ENCODE results near the gene P4HB. TPM values are rescaled to one million over a fixed set of nuclear protein-coding genes. Genes with fewer than 3 reads are reported as not detected.
A peak's percentile ranks its signal among the peaks of the same experiment; 100 is the strongest.

Gene P4HB
- total and polyA plus RNA-seq, 2 experiments from 2014 or later = 1,651 to 3,203 TPM

DNA sequence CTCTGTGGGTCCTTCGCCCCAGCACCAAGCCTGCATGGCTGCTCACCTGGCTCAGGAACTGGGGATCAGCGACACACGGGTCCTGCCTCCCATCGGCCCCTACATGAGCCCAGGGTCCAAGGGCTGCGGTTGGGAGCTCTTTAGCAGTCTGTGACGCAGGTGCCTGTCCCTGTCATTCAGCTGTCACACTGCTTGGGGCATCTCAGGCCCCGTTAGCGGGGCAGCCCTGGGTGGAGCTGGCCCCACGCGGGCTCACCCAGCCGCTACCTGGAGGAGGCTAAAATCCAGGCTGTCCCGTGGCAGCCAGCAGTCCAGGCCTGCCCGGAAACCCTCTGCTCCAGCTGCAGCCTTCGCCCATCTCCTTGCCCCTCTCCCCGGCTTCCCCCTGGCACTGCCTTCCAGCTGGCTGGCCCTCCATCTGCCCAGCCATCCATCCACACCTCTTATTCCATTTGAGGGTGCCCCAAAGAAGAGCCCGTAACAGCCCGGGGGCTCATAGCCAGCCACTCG, 53.1 kb downstream of the P4HB start:
- in situ Hi-C loops (cut with MboI) = no loop called here
- Histone ChIP-seq H3K4me1 (ENCODE audit: insufficient read depth) (no peaks in the 10 kb centered on the region), H3K4me2 (ENCODE audit: unreplicated experiment) (no peak overlapping the region), H3K9ac (no peak overlapping the region), H3K4me3 (no peak overlapping the region), H4K20me1 (ENCODE audit: insufficient read depth) (no peaks in the 10 kb centered on the region), H3K9me3 (ENCODE audit: low read depth) (no peaks in the 10 kb centered on the region), H3F3A (ENCODE audit: insufficient read depth) (no peaks in the 10 kb centered on the region), H3K27ac (no peak overlapping the region), H3K36me3 (ENCODE audit: low read depth) (no peaks in the 10 kb centered on the region), H3K27me3 (replicated peaks; ENCODE audit: insufficient read depth) (peaks cover 70% of the 10 kb centered on the region), H3K79me2 (ENCODE audit: insufficient read depth) (no peaks in the 10 kb centered on the region), H2AFZ (no peak overlapping the region), H3K9me2 (ENCODE audit: insufficient read depth) (no peaks in the 10 kb centered on the region)
- DNase-seq = no peak
- peak; percentile 50 for TF ChIP-seq EZH2 (IDR thresholded peaks at IDR 0.05; ENCODE audit: insufficient read depth, poor library complexity, severe bottlenecking)
- no peak for TF ChIP-seq EZH2phosphoT487 (IDR thresholded peaks at IDR 0.05; ENCODE audit: insufficient read depth, low read depth)
- 33% methylated on average over 18 of the region's 18 CpGs for WGBS, 2 experiments (ENCODE audit: low coverage in 1 of 2, low lambda C conversion rate in 2 of 2, missing lambda C conversion rate in 2 of 2)

DNA sequence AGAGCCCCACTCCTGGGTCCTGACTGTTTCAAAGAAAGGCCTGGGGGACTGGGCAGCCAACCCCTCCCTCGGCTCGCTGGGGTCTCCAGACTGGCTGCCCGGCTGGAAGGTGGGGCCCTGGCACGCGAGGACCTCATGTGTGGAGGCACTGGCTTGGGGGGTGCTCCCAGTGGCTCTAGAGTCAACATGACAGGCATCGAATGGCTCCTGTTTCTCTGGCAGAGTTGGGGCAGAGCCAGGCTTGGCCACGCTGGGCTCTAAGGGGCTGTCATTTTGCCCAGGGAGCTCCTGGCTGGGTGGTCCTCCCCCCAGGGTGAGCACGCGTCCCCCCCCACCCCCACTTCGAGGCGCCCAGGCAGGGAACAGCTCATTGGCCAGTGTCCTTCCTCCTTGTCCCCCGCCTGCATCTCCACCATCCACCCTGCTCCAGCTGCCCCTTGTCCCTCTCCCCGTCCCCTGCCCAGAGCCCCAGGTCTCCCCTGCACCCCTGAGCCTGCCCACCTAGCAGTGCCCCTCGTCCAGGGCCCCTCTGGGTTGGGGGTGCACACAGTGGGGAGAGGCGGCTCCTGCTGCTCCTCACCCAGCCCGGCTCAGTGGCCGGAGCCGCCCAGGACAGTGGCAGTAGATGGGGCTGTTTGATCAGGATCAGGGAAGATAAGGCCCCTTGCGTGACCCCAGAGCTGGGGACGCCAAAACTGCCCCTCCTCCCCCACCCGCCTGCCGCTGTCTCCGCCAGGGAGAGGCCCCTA, 53.7 kb downstream of the P4HB start:
- Histone ChIP-seq H3K9me2 (ENCODE audit: insufficient read depth) (no peaks in the 10 kb centered on the region), H3F3A (ENCODE audit: insufficient read depth) (no peaks in the 10 kb centered on the region), H3K27ac (no peak overlapping the region), H3K4me1 (ENCODE audit: insufficient read depth) (no peaks in the 10 kb centered on the region), H4K20me1 (ENCODE audit: insufficient read depth) (no peaks in the 10 kb centered on the region), H3K9ac (no peak overlapping the region), H3K9me3 (ENCODE audit: low read depth) (no peaks in the 10 kb centered on the region), H2AFZ (no peak overlapping the region), H3K36me3 (ENCODE audit: low read depth) (no peaks in the 10 kb centered on the region), H3K4me3 (no peak overlapping the region), H3K79me2 (ENCODE audit: insufficient read depth) (no peaks in the 10 kb centered on the region), H3K27me3 (replicated peaks; ENCODE audit: insufficient read depth) (peaks cover 71% of the 10 kb centered on the region), H3K4me2 (ENCODE audit: unreplicated experiment) (no peak overlapping the region)
- 11 to 15% methylated on average over 15 to 21 of the region's 23 CpGs for WGBS, 2 experiments (ENCODE audit: low coverage in 1 of 2, low lambda C conversion rate in 2 of 2, missing lambda C conversion rate in 2 of 2)
- TF ChIP-seq EZH2 (IDR thresholded peaks at IDR 0.05; ENCODE audit: insufficient read depth, poor library complexity, severe bottlenecking) (no peak), EZH2phosphoT487 (IDR thresholded peaks at IDR 0.05; ENCODE audit: insufficient read depth, low read depth) (no peak)
- DNase-seq = no peak
- in situ Hi-C loops (cut with MboI) = no loop called here

DNA sequence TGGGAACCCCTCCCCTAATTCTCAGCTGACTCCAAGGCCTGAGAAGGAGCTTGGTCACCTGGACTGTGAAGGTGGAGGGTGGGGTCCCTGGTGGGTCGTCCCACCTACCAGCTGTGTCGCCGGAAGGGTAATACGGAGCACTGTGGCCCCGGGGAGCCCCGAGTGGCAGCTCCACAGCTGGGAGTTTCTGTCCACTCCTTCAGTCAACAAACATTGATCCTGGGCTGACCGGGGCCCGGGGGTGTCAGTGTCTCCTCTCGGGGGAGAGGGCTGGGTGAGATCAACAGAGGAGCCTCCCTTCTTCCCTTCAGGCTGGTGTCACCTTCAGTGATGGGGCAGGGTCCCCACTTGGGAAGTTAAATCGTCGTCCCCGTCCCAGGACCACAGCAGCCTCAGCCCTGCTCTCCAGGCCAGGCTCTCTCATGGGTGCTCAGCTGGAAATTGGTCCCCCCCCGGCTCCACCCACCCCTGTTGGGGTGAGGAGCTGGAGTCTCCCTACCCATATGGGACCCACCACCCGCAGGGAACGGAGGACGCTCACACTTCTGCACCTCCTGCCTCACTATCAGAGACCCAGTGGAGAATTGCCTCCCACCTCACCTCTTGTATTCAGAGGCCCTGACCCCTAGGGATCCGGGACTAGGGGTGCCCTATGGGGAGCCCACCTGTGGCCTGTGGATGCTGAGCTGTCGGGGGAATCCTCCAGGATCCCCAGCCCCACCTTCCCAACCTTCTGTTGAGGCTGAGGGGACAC, 54.5 kb downstream of the P4HB start:
- Histone ChIP-seq H3K9me3 (ENCODE audit: low read depth) (no peaks in the 10 kb centered on the region), H3K27me3 (replicated peaks; ENCODE audit: insufficient read depth) (peaks cover 78% of the 10 kb centered on the region)
- DNase-seq = no peak

DNA sequence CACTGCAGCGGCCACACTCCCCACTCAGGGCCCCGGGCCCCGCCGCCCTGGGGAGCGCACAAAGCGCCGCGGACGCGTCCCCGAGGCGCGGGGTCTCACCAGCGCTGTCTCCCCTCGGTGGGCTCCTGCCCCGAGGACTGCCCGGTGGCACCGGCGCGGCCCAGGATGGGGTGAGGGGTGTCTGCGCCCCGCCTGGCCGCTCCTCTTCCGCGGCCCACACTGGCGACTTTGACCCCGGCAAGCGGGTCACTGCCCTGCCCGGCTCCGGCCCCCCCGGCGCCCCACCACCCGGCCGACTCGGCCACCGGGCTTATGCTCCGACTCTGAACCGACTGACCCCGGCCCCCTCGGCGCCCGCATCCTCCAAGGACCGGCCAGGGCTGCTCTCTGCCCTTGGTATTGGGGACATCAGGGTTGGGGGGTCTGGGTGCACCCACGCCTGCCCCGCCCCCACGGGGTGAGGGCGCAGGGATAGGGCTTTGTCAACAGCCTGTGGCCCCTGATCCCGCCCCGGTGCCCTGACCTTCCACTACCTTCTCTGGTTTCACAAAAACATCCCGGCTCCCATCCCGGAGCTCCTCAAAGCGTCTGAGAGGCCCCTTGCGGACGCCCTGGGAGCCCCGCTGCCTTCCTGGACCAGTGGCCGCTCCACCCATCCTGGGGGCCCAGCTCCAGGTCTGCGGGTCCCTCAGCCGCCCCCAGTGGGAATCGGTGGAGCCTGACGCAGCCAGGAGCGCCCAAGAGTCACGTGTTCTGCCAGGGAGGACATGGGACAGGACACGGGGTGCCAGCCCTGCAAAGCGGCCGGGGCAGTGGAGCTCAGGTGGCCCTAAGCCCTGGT, 55.6 kb downstream of the P4HB start:
- Histone ChIP-seq H3K79me2 (ENCODE audit: insufficient read depth) (no peaks in the 10 kb centered on the region), H3K36me3 (ENCODE audit: low read depth) (no peaks in the 10 kb centered on the region), H3K9me3 (ENCODE audit: low read depth) (no peaks in the 10 kb centered on the region), H3K4me3 (no peak overlapping the region), H3K27me3 (replicated peaks; ENCODE audit: insufficient read depth) (peaks cover 80% of the 10 kb centered on the region), H4K20me1 (ENCODE audit: insufficient read depth) (no peaks in the 10 kb centered on the region), H3K9me2 (ENCODE audit: insufficient read depth) (no peaks in the 10 kb centered on the region), H3F3A (ENCODE audit: insufficient read depth) (no peaks in the 10 kb centered on the region), H3K4me1 (ENCODE audit: insufficient read depth) (no peaks in the 10 kb centered on the region), H3K27ac (no peak overlapping the region), H3K4me2 (ENCODE audit: unreplicated experiment) (no peak overlapping the region), H3K9ac (no peak overlapping the region), H2AFZ (no peak overlapping the region)
- in situ Hi-C loops (cut with MboI) = no loop called here
- no peak for DNase-seq
- 2% methylated on average over 52 to 53 of the region's 65 CpGs for WGBS, 2 experiments (ENCODE audit: low coverage in 1 of 2, low lambda C conversion rate in 2 of 2, missing lambda C conversion rate in 2 of 2)
- TF ChIP-seq EZH2phosphoT487 (IDR thresholded peaks at IDR 0.05; ENCODE audit: insufficient read depth, low read depth) (no peak), EZH2 (IDR thresholded peaks at IDR 0.05; ENCODE audit: insufficient read depth, poor library complexity, severe bottlenecking) (peak; percentile 96)

More for the DNA sequence above, 54.5 kb downstream of the P4HB start:
- Histone ChIP-seq H3K36me3 (ENCODE audit: low read depth) (no peaks in the 10 kb centered on the region), H4K20me1 (ENCODE audit: insufficient read depth) (no peaks in the 10 kb centered on the region), H3K4me3 (no peak overlapping the region), H3K9me2 (ENCODE audit: insufficient read depth) (no peaks in the 10 kb centered on the region), H3K4me1 (ENCODE audit: insufficient read depth) (no peaks in the 10 kb centered on the region), H3K27ac (no peak overlapping the region), H3K4me2 (ENCODE audit: unreplicated experiment) (no peak overlapping the region), H3F3A (ENCODE audit: insufficient read depth) (no peaks in the 10 kb centered on the region), H2AFZ (no peak overlapping the region), H3K79me2 (ENCODE audit: insufficient read depth) (no peaks in the 10 kb centered on the region), H3K9ac (no peak overlapping the region)
- TF ChIP-seq EZH2phosphoT487 (IDR thresholded peaks at IDR 0.05; ENCODE audit: insufficient read depth, low read depth) (no peak), EZH2 (IDR thresholded peaks at IDR 0.05; ENCODE audit: insufficient read depth, poor library complexity, severe bottlenecking) (no peak)
- 64 to 67% methylated on average over 17 of the region's 18 CpGs for WGBS, 2 experiments (ENCODE audit: low coverage in 1 of 2, low lambda C conversion rate in 2 of 2, missing lambda C conversion rate in 2 of 2)
- in situ Hi-C loops (cut with MboI) = no loop called here

Data from GM23248 (cell line).